ENCODE data around the gene FKBP5. TPM values are rescaled to one million over a fixed set of nuclear protein-coding genes. Genes with fewer than 3 reads are reported as not detected.

Gene FKBP5
- total RNA-seq, 1 donor from 2014 or later, result 29.5 TPM

GRCh38 chr6:35651244-35651643 lies 37.5 kb downstream of the FKBP5 start:
- TF ChIP-seq CTCF (IDR thresholded peaks at IDR 0.05; ENCODE audit: insufficient read depth, low read length, severe bottlenecking), result no peak
- DNase-seq (ENCODE audit: low read depth), result no peak
- peaks cover 4% of the 10 kb centered on the region for H3K36me3 ChIP-seq (ENCODE audit: control insufficient read depth, insufficient read depth, low read length)
- FAIRE-seq, result no peak
- no peak overlapping the region for H3K4me3 ChIP-seq (ENCODE audit: low read depth, low read length)
- no peaks in the 10 kb centered on the region for H3K27me3 ChIP-seq (ENCODE audit: control insufficient read depth, insufficient read depth, low read length)

- Histone ChIP-seq H3K4me3 (ENCODE audit: low read depth, low read length) (no peak overlapping the region), H3K27me3 (ENCODE audit: control insufficient read depth, insufficient read depth, low read length) (no peaks in the 10 kb centered on the region), H3K36me3 (ENCODE audit: control insufficient read depth, insufficient read depth, low read length) (peaks cover 6% of the 10 kb centered on the region)
- DNase-seq (ENCODE audit: low read depth), result no peak
- TF ChIP-seq CTCF (IDR thresholded peaks at IDR 0.05; ENCODE audit: insufficient read depth, low read length, severe bottlenecking), result no peak
- no peak for FAIRE-seq
These were observed 38.7 kb downstream of the FKBP5 start for GRCh38 chr6:35650015-35650414.

GRCh38 chr6:35648203-35648602 lies 40.5 kb downstream of the FKBP5 start:
- no peak for TF ChIP-seq CTCF (IDR thresholded peaks at IDR 0.05; ENCODE audit: insufficient read depth, low read length, severe bottlenecking)
- Histone ChIP-seq H3K36me3 (ENCODE audit: control insufficient read depth, insufficient read depth, low read length) (peaks cover 9% of the 10 kb centered on the region), H3K4me3 (ENCODE audit: low read depth, low read length) (no peak overlapping the region), H3K27me3 (ENCODE audit: control insufficient read depth, insufficient read depth, low read length) (no peaks in the 10 kb centered on the region)
- FAIRE-seq (no peak), DNase-seq (ENCODE audit: low read depth) (no peak)

- FAIRE-seq, result no peak
- no peak for TF ChIP-seq CTCF (IDR thresholded peaks at IDR 0.05; ENCODE audit: insufficient read depth, low read length, severe bottlenecking)
- Histone ChIP-seq H3K36me3 (ENCODE audit: control insufficient read depth, insufficient read depth, low read length) (peaks cover 9% of the 10 kb centered on the region), H3K4me3 (ENCODE audit: low read depth, low read length) (no peak overlapping the region), H3K27me3 (ENCODE audit: control insufficient read depth, insufficient read depth, low read length) (no peaks in the 10 kb centered on the region)
- no peak for DNase-seq (ENCODE audit: low read depth)
These were observed 41.3 kb downstream of the FKBP5 start for GRCh38 chr6:35647400-35647799.

- no peak for TF ChIP-seq CTCF (IDR thresholded peaks at IDR 0.05; ENCODE audit: insufficient read depth, low read length, severe bottlenecking)
- DNase-seq (ENCODE audit: low read depth) (no peak), FAIRE-seq (no peak)
- H3K27me3 ChIP-seq (ENCODE audit: control insufficient read depth, insufficient read depth, low read length), result no peaks in the 10 kb centered on the region
- peaks cover 18% of the 10 kb centered on the region for H3K36me3 ChIP-seq (ENCODE audit: control insufficient read depth, insufficient read depth, low read length)
- no peak overlapping the region for H3K4me3 ChIP-seq (ENCODE audit: low read depth, low read length)
These were observed 45.6 kb downstream of the FKBP5 start for GRCh38 chr6:35643162-35643535.

- DNase-seq (ENCODE audit: low read depth) (no peak), FAIRE-seq (no peak)
- peaks cover 18% of the 10 kb centered on the region for H3K36me3 ChIP-seq (ENCODE audit: control insufficient read depth, insufficient read depth, low read length)
- TF ChIP-seq CTCF (IDR thresholded peaks at IDR 0.05; ENCODE audit: insufficient read depth, low read length, severe bottlenecking), result no peak
- no peak overlapping the region for H3K4me3 ChIP-seq (ENCODE audit: low read depth, low read length)
- H3K27me3 ChIP-seq (ENCODE audit: control insufficient read depth, insufficient read depth, low read length), result no peaks in the 10 kb centered on the region
These were observed 46.1 kb downstream of the FKBP5 start for GRCh38 chr6:35642471-35643161.
